Measurements from ENCODE around the gene CCDC43.
A peak's percentile ranks its signal among the peaks of the same experiment; 100 is the strongest.
"Not testable (repeated sequence)": the region's sequence is repeated elsewhere in the genome, so short reads cannot be mapped to it uniquely, and the experiment has no call there.

CCDC43 gene

GRCh38 chr17:44666006-44666405, 23.6 kb downstream of the CCDC43 start:
- no peak for DNase-seq

GRCh38 chr17:44664867-44665266, 24.7 kb downstream of the CCDC43 start:
- no peak for DNase-seq

- no peak for DNase-seq
Observed at GRCh38 chr17:44663095-44663494, 26.5 kb downstream of the CCDC43 start.

- no peak for DNase-seq
Observed at GRCh38 chr17:44661835-44662234, 27.7 kb downstream of the CCDC43 start.

GRCh38 chr17:44655983-44656710, 33.4 kb downstream of the CCDC43 start, which contains the start of gene MEIOC:
Gene MEIOC (plus strand): TSS chr17:44656468. CDS start chr17:44656614, 146 bp downstream.
- peak; percentile 50 for DNase-seq

- no peak for DNase-seq
Observed at GRCh38 chr17:44653954-44654353, 35.6 kb downstream of the CCDC43 start.

- DNase-seq: no peak
Observed at GRCh38 chr17:44653384-44653783, 36.2 kb downstream of the CCDC43 start.

GRCh38 chr17:44652727-44653126, 36.8 kb downstream of the CCDC43 start:
- no peak for DNase-seq

GRCh38 chr17:44651228-44651627, 38.3 kb downstream of the CCDC43 start:
- no peak for DNase-seq

GRCh38 chr17:44648963-44649362, 40.6 kb downstream of the CCDC43 start:
- DNase-seq: no peak

GRCh38 chr17:44647736-44648135, 41.8 kb downstream of the CCDC43 start:
- DNase-seq: no peak

GRCh38 chr17:44646280-44646679, 43.3 kb downstream of the CCDC43 start:
- DNase-seq: no peak

- DNase-seq: no peak
Observed at GRCh38 chr17:44645341-44645740, 44.2 kb downstream of the CCDC43 start.

- DNase-seq: no peak
Observed at GRCh38 chr17:44642834-44643233, 46.7 kb downstream of the CCDC43 start.

- DNase-seq: no peak
Observed at GRCh38 chr17:44637066-44637465, 52.5 kb downstream of the CCDC43 start.

- peak; percentile 70 for DNase-seq
Observed at GRCh38 chr17:44636562-44636961, 53.0 kb downstream of the CCDC43 start.

- not testable (repeated sequence) for DNase-seq
Observed at GRCh38 chr17:44634401-44634800, 55.2 kb downstream of the CCDC43 start.

- DNase-seq: no peak
Observed at GRCh38 chr17:44633998-44634397, 55.6 kb downstream of the CCDC43 start.

- DNase-seq: no peak
Observed at GRCh38 chr17:44630703-44631102, 58.9 kb downstream of the CCDC43 start.

- DNase-seq: no peak
Observed at GRCh38 chr17:44629314-44629713, 60.3 kb downstream of the CCDC43 start.

- no peak for DNase-seq
Observed at GRCh38 chr17:44628243-44629188, 61.1 kb downstream of the CCDC43 start.

GRCh38 chr17:44627513-44628242, 61.9 kb downstream of the CCDC43 start:
- no peak for DNase-seq
